Measurements from ENCODE around the gene HDGFL1.

Gene HDGFL1

GRCh38 chr6:22569281-22570184 is at the start of gene HDGFL1:
Gene HDGFL1, plus strand, starts transcription at chr6:22569566. Its CDS starts 10 bp downstream, at chr6:22569576.
- no peak for DNase-seq (ENCODE audit: low spot score)

GRCh38 chr6:22521035-22521434 is 48.3 kb upstream of the HDGFL1 start:
- no peak for DNase-seq (ENCODE audit: low spot score)

- DNase-seq (ENCODE audit: low spot score): no peak
These were observed 42.6 kb upstream of the HDGFL1 start for GRCh38 chr6:22526736-22527135.

- no peak for DNase-seq (ENCODE audit: low spot score)
These were observed 39.5 kb upstream of the HDGFL1 start for GRCh38 chr6:22529866-22530265.

GRCh38 chr6:22530506-22530905 is 38.9 kb upstream of the HDGFL1 start:
- no peak for DNase-seq (ENCODE audit: low spot score)

GRCh38 chr6:22536122-22536521 is 33.2 kb upstream of the HDGFL1 start:
- DNase-seq (ENCODE audit: low spot score): no peak

- DNase-seq (ENCODE audit: low spot score): no peak
These were observed 24.9 kb upstream of the HDGFL1 start for GRCh38 chr6:22544476-22544875.

- DNase-seq (ENCODE audit: low spot score): no peak
These were observed 24.3 kb upstream of the HDGFL1 start for GRCh38 chr6:22545051-22545450.

- DNase-seq (ENCODE audit: low spot score): no peak
These were observed 23.1 kb upstream of the HDGFL1 start for GRCh38 chr6:22546236-22546635.

GRCh38 chr6:22550971-22551670 is 18.2 kb upstream of the HDGFL1 start:
- DNase-seq (ENCODE audit: low spot score): no peak

- DNase-seq (ENCODE audit: low spot score): no peak
These were observed 13.1 kb upstream of the HDGFL1 start for GRCh38 chr6:22556266-22556665.

GRCh38 chr6:22557007-22557406 is 12.4 kb upstream of the HDGFL1 start:
- DNase-seq (ENCODE audit: low spot score): no peak

GRCh38 chr6:22558288-22558882 is 11.0 kb upstream of the HDGFL1 start:
- DNase-seq (ENCODE audit: low spot score): no peak

GRCh38 chr6:22568854-22569253 is 512 bp upstream of the HDGFL1 start:
- DNase-seq (ENCODE audit: low spot score): no peak

GRCh38 chr6:22570185-22570551 is 802 bp downstream of the HDGFL1 start:
- DNase-seq (ENCODE audit: low spot score): no peak

- no peak for DNase-seq (ENCODE audit: low spot score)
These were observed 5.8 kb downstream of the HDGFL1 start for GRCh38 chr6:22575190-22575589.

- DNase-seq (ENCODE audit: low spot score): no peak
These were observed 10.1 kb downstream of the HDGFL1 start for GRCh38 chr6:22579439-22579838.

GRCh38 chr6:22580337-22580736 is 11.0 kb downstream of the HDGFL1 start:
- DNase-seq (ENCODE audit: low spot score): no peak

GRCh38 chr6:22582417-22583205 is 13.2 kb downstream of the HDGFL1 start:
- no peak for DNase-seq (ENCODE audit: low spot score)

- DNase-seq (ENCODE audit: low spot score): no peak
These were observed 13.9 kb downstream of the HDGFL1 start for GRCh38 chr6:22583230-22583629.

- no peak for DNase-seq (ENCODE audit: low spot score)
These were observed 14.6 kb downstream of the HDGFL1 start for GRCh38 chr6:22583927-22584326.

- no peak for DNase-seq (ENCODE audit: low spot score)
These were observed 19.8 kb downstream of the HDGFL1 start for GRCh38 chr6:22589118-22589517.

All from putamen (tissue), 1 donor.